ENCODE data around the gene HSPD1. TPM values are rescaled to one million over a fixed set of nuclear protein-coding genes. Genes with fewer than 3 reads are reported as not detected.
A peak's percentile ranks its signal among the peaks of the same experiment; 100 is the strongest.

The HSPD1 gene
- total and polyA plus RNA-seq, 2 of the 13 experiments (the other 11 are each of a cell fraction or from before 2014, with no cell fraction given): 685 to 2,610 TPM

DNA sequence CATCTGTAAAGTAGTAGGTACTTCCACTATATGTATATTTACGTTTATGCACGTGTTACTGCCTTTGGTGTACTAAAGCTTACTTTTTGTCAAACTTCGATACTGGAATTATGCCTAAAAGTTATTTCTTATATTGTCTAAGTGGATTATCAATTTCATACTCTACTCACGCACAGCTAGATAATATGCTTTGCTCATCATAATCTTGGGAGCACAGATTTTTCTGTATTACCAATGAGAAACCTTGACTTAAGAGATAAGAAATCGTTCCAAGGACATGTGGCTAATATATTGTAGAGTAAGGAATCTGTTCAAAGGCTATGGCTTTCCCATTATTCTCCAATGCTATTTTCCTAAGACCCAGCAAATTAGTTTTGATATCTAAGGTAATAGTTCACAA is 7.0 kb upstream of the HSPD1 start:
- Histone ChIP-seq H2AFZ (ENCODE audit: low read length) (no peak overlapping the region), H4K20me1 (ENCODE audit: insufficient read depth, low read length) (peaks cover 16% of the 10 kb centered on the region), H3K27ac (ENCODE audit: extremely low read length, insufficient read depth, low read length) (no peak overlapping the region), H3K36me3 (replicated peaks in 1 of 2; ENCODE audit: control insufficient read depth in 1 of 2, insufficient read depth in 2 of 2, low read length in 2 of 2) (peaks cover 7 to 23% of the 10 kb centered on the region in 2 experiments), H3K4me3 (replicated peaks in 1 of 3; ENCODE audit: insufficient read depth in 1 of 3, low read depth in 2 of 3, low read length in 3 of 3) (no peak overlapping the region), H3K9me3 (ENCODE audit: low read length) (no peaks in the 10 kb centered on the region), H3K4me2 (ENCODE audit: low read depth, low read length) (no peak overlapping the region), H3K4me1 (ENCODE audit: insufficient read depth, low read length) (peaks cover 23% of the 10 kb centered on the region), H3K9ac (ENCODE audit: insufficient read depth, low read depth, low read length) (no peak overlapping the region), H3K79me2 (ENCODE audit: insufficient read depth, low read length) (peaks cover 36% of the 10 kb centered on the region), H3K27me3 (ENCODE audit: control insufficient read depth in 1 of 2, insufficient read depth in 2 of 2, low read length in 2 of 2) (no peaks in the 10 kb centered on the region)
- intact Hi-C loops (cut with micrococcal nuclease; ENCODE audit: unreplicated experiment): no loop called here
- DNase-seq (ENCODE audit: low spot score) (no peak), ATAC-seq (no peak), FAIRE-seq (no peak)
- WGBS (ENCODE audit: low lambda C conversion rate): 94% methylated on average over 5 of the region's 5 CpGs
- TF ChIP-seq ZZZ3 (CRISPR knock-in tag; IDR thresholded peaks at IDR 0.05; ENCODE audit: borderline replicate concordance) (no peak), MAFK (conservative IDR thresholded peaks at IDR 0.05 in 1 of 2, IDR thresholded peaks at IDR 0.05 in 1 of 2; ENCODE audit: low read length in 2 of 2) (peak; percentile 81 to 87), ZNF260 (CRISPR knock-in tag; IDR thresholded peaks at IDR 0.05; ENCODE audit: borderline replicate concordance, low read depth) (no peak), MAFF (IDR thresholded peaks at IDR 0.05; ENCODE audit: low read depth, low read length) (peak; percentile 78)
- TF ChIP-seq, protein P1, sequence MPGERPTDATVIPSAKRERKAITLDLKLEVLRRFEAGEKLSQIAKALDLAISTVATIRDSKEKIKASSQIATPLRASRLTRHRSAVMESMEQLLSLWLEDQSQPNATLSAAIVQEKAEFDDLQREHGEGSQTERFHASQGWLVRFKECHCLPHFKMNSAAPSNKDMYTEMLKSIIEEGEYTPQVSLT (CRISPR knock-in tag; IDR thresholded peaks at IDR 0.05; ENCODE audit: borderline replicate concordance, low read depth): no peak
- TF ChIP-seq, protein P2, sequence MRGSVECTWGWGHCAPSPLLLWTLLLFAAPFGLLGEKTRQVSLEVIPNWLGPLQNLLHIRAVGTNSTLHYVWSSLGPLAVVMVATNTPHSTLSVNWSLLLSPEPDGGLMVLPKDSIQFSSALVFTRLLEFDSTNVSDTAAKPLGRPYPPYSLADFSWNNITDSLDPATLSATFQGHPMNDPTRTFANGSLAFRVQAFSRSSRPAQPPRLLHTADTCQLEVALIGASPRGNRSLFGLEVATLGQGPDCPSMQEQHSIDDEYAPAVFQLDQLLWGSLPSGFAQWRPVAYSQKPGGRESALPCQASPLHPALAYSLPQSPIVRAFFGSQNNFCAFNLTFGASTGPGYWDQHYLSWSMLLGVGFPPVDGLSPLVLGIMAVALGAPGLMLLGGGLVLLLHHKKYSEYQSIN (CRISPR knock-in tag; IDR thresholded peaks at IDR 0.05; ENCODE audit: borderline replicate concordance): no peak
- ChIA-PET POLR2A (interaction anchor here (1.4 to 4.5 kb wide), 2 partner anchors 9 to 56 kb away, joined by 5 to 35 read pairs; partner anchors contain the start of gene MOB4), CTCF (ENCODE audit: low intra/inter-chr PET ratio, low total read pairs) (no interaction called here)
- BruUV-seq (replicated peaks): no TSS peak
- in situ Hi-C loops (cut with HindIII; ENCODE audit: extremely low pct_ligation_motif_present, low pct_unique_long_range_greater_than_20kb): no loop called here

DNA sequence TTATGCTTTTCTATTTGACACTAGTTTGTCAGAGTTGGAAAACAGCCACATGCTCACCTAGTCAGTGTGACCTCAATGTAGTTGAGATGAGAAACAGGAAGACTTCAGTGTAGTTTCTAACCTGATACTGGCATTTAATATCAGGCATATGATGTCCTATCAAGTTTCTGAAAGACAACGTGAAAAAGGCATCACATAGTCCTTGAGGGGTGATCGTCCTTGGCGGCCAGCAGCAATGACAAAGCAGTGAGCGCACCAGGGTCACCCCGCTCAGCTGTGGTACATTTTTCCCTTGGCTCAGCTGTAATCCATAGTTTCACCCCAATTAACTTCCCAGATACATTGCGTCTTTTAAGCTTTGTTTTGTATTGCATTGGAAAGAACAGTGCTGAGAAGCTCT is 4.9 kb upstream of the HSPD1 start:
- DNase-seq (ENCODE audit: low spot score): no peak
- in situ Hi-C loops (cut with HindIII; ENCODE audit: extremely low pct_ligation_motif_present, low pct_unique_long_range_greater_than_20kb) (no loop called here), intact Hi-C loops (cut with micrococcal nuclease; ENCODE audit: unreplicated experiment) (loop anchor here (5.0 kb wide), 1 partner anchor 33 kb away; no protein-coding TSS in a partner anchor)
- no TSS peak for BruUV-seq (replicated peaks)
- Histone ChIP-seq H3K4me1 (ENCODE audit: insufficient read depth, low read length) (peaks cover 26% of the 10 kb centered on the region), H3K36me3 (replicated peaks in 1 of 2; ENCODE audit: control insufficient read depth in 1 of 2, insufficient read depth in 2 of 2, low read length in 2 of 2) (peaks cover 7 to 24% of the 10 kb centered on the region in 2 experiments), H3K27me3 (ENCODE audit: control insufficient read depth in 1 of 2, insufficient read depth in 2 of 2, low read length in 2 of 2) (no peaks in the 10 kb centered on the region; a peak in 1 of 5 replicates), H4K20me1 (ENCODE audit: insufficient read depth, low read length) (peaks cover 17% of the 10 kb centered on the region), H3K27ac (ENCODE audit: extremely low read length, insufficient read depth, low read length) (no peak overlapping the region), H3K9me3 (ENCODE audit: low read length) (no peaks in the 10 kb centered on the region), H2AFZ (ENCODE audit: low read length) (no peak overlapping the region), H3K4me2 (ENCODE audit: low read depth, low read length) (no peak overlapping the region), H3K9ac (ENCODE audit: insufficient read depth, low read depth, low read length) (no peak overlapping the region), H3K4me3 (replicated peaks in 1 of 3; ENCODE audit: insufficient read depth in 1 of 3, low read depth in 2 of 3, low read length in 3 of 3) (no peak overlapping the region), H3K79me2 (ENCODE audit: insufficient read depth, low read length) (peaks cover 52% of the 10 kb centered on the region)
- POLR2A ChIA-PET: interaction anchor here (1.2 to 4.5 kb wide), 6 partner anchors 9 to 69 kb away, joined by 3 to 35 read pairs (median 8); partner anchors contain the start of genes COQ10B, MOB4 and SF3B1
- no peak for FAIRE-seq
- CTCF ChIA-PET (ENCODE audit: low intra/inter-chr PET ratio, low total read pairs): no interaction called here
- ATAC-seq: no peak
- 94% methylated on average over 6 of the region's 6 CpGs for WGBS (ENCODE audit: low lambda C conversion rate)
- TF ChIP-seq, protein P3, sequence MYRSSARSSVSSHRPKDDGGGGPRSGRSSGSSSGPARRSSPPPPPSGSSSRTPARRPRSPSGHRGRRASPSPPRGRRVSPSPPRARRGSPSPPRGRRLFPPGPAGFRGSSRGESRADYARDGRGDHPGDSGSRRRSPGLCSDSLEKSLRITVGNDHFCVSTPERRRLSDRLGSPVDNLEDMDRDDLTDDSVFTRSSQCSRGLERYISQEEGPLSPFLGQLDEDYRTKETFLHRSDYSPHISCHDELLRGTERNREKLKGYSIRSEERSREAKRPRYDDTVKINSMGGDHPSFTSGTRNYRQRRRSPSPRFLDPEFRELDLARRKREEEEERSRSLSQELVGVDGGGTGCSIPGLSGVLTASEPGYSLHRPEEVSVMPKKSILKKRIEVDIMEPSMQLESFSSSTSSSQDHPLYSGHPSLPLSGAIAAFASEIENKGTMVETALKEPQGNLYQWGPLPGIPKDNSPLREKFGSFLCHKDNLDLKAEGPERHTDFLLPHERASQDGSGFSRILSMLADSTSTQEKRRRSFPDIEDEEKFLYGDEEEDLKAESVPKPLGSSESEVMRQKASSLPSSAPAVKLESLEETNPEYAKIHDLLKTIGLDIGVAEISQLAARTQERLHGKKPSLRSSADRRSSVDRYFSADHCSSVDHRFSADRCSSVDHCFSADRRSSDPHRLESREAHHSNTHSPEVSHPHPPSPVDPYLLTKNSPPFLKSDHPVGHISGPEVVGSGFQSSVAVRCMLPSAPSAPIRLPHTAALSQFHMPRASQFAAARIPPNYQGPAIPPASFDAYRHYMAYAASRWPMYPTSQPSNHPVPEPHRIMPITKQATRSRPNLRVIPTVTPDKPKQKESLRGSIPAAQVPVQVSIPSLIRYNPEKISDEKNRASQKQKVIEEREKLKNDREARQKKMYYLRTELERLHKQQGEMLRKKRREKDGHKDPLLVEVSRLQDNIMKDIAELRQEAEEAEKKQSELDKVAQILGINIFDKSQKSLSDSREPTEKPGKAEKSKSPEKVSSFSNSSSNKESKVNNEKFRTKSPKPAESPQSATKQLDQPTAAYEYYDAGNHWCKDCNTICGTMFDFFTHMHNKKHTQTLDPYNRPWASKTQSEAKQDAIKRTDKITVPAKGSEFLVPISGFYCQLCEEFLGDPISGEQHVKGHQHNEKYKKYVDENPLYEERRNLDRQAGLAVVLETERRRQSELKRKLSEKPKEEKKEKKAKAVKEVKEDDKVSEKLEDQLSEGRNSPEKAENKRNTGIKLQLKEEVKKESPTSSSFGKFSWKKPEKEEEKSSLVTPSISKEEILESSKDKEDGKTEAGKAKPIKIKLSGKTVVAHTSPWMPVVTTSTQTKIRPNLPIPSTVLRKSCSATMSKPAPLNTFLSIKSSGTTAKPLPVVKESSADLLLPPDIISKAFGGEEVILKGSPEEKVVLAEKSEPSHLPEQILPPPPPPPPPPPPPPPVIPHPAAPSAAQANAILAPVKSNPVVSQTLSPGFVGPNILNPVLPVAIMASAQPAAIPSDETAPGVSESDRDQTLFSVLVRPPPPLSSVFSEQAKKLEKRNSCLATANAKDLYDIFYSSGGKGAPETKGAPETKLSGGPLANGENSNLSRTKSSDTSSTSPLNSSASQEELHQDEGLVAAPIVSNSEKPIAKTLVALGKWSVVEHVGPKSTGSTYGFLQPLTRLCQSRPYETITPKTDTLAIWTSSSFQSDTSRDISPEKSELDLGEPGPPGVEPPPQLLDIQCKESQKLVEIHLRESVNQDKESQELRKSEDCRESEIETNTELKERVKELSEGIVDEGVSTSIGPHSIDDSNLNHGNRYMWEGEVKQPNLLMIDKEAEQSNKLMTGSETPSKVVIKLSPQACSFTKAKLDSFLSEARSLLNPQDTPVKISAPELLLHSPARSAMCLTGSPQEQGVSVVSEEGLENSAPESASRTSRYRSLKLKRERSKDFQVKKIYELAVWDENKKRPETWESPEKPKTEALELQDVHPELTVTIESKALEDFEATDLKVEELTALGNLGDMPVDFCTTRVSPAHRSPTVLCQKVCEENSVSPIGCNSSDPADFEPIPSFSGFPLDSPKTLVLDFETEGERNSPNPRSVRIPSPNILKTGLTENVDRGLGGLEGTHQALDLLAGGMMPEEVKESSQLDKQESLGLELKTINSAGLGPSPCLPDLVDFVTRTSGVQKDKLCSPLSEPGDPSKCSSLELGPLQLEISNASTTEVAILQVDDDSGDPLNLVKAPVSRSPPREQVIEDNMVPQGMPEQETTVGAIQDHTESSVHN (CRISPR knock-in tag; IDR thresholded peaks at IDR 0.05): 0 out of 2 replicates have a peak, but pooled peaks have one; percentile 37
- no peak for TF ChIP-seq SUZ12 (IDR thresholded peaks at IDR 0.05; ENCODE audit: low read depth, low read length)
